ENCODE data around the gene SLC30A4.

Gene SLC30A4

GRCh38 chr15:45435124-45435903 lies 87.2 kb downstream of the SLC30A4 start:
- in situ Hi-C loops (cut with MboI; ENCODE audit: low sequenced_read_pairs, unreplicated experiment): no loop called here
- no peak for TF ChIP-seq CTCF (IDR thresholded peaks at IDR 0.05; ENCODE audit: borderline replicate concordance, control extremely low read depth, extremely low read depth, insufficient read depth, missing control alignments)
- DNase-seq (ENCODE audit: low spot score): no peak

DNA sequence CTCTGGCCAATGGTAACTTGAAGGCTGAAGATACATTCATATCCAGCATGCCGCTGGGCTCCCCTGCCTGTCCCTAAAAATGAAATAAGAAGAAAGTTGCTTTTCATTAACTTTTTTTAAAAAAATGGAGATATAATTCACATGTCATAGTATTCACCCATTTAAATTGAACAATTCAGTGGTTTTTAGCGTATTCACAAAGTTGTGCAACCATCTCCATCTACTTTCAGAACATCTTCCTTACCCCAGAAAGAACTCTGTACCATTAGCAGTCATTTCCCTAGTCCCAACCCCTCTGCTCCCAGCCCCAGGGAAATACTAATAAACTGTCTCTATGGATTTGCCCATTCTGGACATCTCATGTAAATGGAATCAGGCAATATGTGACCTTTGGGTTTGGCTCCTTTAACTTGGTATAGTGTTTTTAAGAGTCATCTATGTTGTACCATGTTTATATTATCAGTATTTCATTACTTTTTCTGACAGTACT lies 88.4 kb downstream of the SLC30A4 start:
- in situ Hi-C loops (cut with MboI; ENCODE audit: low sequenced_read_pairs, unreplicated experiment): no loop called here
- no peak for DNase-seq (ENCODE audit: low spot score)
- TF ChIP-seq CTCF (IDR thresholded peaks at IDR 0.05; ENCODE audit: borderline replicate concordance, control extremely low read depth, extremely low read depth, insufficient read depth, missing control alignments): no peak

- no peak for DNase-seq (ENCODE audit: low spot score)
- in situ Hi-C loops (cut with MboI; ENCODE audit: low sequenced_read_pairs, unreplicated experiment): no loop called here
- TF ChIP-seq CTCF (IDR thresholded peaks at IDR 0.05; ENCODE audit: borderline replicate concordance, control extremely low read depth, extremely low read depth, insufficient read depth, missing control alignments): no peak
Observed at GRCh38 chr15:45431511-45431910, 91.0 kb downstream of the SLC30A4 start.

DNA sequence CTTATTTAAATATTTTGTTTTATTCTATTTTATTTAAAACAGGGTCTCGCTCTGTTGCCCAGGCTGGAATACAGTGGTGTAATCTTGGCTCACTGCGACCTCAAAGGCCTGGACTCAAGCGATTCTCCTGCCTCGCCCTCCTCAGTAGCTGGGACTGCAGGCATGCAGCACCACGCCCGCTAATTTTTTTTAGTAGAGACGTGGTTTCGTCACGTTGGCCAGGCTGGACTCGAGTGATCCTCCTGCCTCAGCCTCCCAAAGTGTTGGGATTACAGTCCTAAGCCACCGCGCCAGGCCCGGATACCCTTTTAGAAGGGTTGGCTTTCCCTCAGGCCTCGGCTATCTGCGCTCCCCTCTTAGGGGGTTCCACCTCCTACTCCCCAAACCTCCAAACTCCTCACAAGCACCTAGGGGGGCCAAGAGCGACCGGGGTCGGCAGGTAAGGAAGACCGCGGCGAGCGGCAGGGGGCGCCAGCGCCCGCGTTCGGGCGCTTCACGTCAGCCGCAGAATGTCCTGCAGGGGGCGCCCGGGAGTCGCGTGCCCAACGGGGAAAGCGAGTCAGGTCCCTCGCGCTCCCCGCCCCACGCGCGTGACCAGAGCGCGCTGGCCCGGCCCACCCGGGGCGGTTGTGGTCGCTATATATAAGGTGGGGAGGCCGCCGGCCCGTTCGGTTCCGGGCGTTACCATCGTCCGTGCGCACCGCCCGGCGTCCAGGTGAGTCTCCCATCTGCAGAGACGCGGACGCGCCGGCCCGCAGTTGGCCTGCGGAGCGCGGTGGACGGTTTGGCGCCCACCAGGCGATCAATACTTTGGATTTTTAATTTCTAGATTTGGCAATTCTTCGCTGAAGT lies 92.4 kb downstream of the SLC30A4 start:
- in situ Hi-C loops (cut with MboI; ENCODE audit: low sequenced_read_pairs, unreplicated experiment): no loop called here
- TF ChIP-seq CTCF (IDR thresholded peaks at IDR 0.05; ENCODE audit: borderline replicate concordance, control extremely low read depth, extremely low read depth, insufficient read depth, missing control alignments): peak; percentile 100

More for the DNA sequence above, 92.4 kb downstream of the SLC30A4 start:
- peak; percentile 93 for DNase-seq (ENCODE audit: low spot score)

Data from GM13976 (cell line).